ENCODE data around the gene DKK3. TPM values are rescaled to one million over a fixed set of nuclear protein-coding genes. Genes with fewer than 3 reads are reported as not detected.

DKK3 gene
- total and polyA plus RNA-seq, 3 experiments from 2014 or later, result 2.4 to 20.4 (median 2.7) TPM

DNA sequence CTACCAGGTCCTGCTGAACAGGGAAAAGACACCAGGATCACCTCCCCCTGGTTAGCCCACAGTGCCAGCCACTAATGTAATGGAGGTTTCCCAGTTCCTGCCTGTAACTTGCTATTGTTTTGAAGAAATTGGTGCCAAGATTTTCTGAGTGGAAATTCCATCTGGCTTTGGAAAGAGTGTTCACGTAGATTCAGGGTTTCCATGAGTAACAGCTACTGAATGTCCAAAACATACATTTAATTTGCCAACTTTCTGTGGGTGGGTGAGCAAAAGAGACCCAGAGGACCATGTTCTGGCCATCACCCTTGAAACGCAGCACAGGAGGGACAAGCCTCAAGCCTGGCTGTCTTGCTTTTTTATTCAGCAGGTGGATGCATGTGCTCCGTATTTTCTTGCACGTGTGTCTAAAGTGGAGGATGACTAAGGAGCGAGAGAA, 8.8 kb upstream of the DKK3 start:
- no peaks in the 10 kb centered on the region for H3K36me3 Mint-ChIP-seq
- Histone ChIP-seq H3K27me3 (ENCODE audit: insufficient read depth, low read length, poor library complexity, severe bottlenecking) (no peaks in the 10 kb centered on the region), H3K27ac (ENCODE audit: low read depth, low read length) (no peak overlapping the region), H3K36me3 (ENCODE audit: insufficient read depth, low read length) (no peaks in the 10 kb centered on the region), H3K9me3 (ENCODE audit: low read length) (no peaks in the 10 kb centered on the region), H3K4me1 (ENCODE audit: insufficient read depth, low read length) (no peaks in the 10 kb centered on the region), H3K4me3 (ENCODE audit: low read length) (no peak overlapping the region)
- H3K9me3 Mint-ChIP-seq, result no peaks in the 10 kb centered on the region
- H3K4me3 Mint-ChIP-seq, result no peak overlapping the region
- CTCF ChIA-PET, result interaction anchor here (1.2 kb wide), 1 partner anchor 31 kb away, joined by 3 read pairs; no protein-coding TSS in a partner anchor
- H3K27me3 Mint-ChIP-seq, result peaks cover 9 to 34% of the 10 kb centered on the region in 2 donors
- POLR2A ChIA-PET, result no interaction called here
- H3K27ac Mint-ChIP-seq, result peak overlapping the region in 1 of 8 donors; percentile 35
- H3K4me1 Mint-ChIP-seq, result no peaks in the 10 kb centered on the region
- no peak for DNase-seq

DNA sequence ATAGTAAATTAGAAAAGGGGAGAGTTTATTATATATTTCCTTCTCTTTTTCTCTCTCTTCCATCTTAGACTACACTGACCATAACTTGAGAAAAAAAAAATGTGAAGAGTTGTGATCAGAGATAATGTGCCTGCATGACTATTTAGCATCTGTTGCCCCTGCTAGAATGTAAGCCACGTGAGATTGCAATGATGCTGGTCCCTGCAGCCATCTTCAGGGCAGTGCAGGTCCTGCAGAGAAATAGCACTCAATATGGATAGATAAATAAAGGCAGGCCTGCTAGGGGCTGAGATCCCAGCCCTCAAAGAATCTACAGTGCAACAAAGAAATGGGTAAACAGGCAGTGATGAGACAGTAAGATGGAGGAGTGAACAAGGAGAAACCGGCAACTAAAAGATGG, 7.8 kb upstream of the DKK3 start:
- Histone ChIP-seq H3K4me1 (ENCODE audit: insufficient read depth, low read length) (no peaks in the 10 kb centered on the region), H3K4me3 (ENCODE audit: low read length) (no peak overlapping the region), H3K27ac (ENCODE audit: low read depth, low read length) (no peak overlapping the region), H3K36me3 (ENCODE audit: insufficient read depth, low read length) (no peaks in the 10 kb centered on the region), H3K9me3 (ENCODE audit: low read length) (no peaks in the 10 kb centered on the region), H3K27me3 (ENCODE audit: insufficient read depth, low read length, poor library complexity, severe bottlenecking) (no peaks in the 10 kb centered on the region)
- Mint-ChIP-seq H3K4me1 (no peaks in the 10 kb centered on the region), H3K27me3 (peaks cover 11 to 31% of the 10 kb centered on the region in 2 donors), H3K9me3 (no peaks in the 10 kb centered on the region), H3K36me3 (no peaks in the 10 kb centered on the region), H3K27ac (no peak overlapping the region), H3K4me3 (no peak overlapping the region)
- CTCF ChIA-PET, result interaction anchor here (1.1 to 1.2 kb wide), 2 partner anchors 30 to 31 kb away, joined by 3 read pairs; no protein-coding TSS in a partner anchor
- DNase-seq, result no peak
- POLR2A ChIA-PET, result no interaction called here

DNA sequence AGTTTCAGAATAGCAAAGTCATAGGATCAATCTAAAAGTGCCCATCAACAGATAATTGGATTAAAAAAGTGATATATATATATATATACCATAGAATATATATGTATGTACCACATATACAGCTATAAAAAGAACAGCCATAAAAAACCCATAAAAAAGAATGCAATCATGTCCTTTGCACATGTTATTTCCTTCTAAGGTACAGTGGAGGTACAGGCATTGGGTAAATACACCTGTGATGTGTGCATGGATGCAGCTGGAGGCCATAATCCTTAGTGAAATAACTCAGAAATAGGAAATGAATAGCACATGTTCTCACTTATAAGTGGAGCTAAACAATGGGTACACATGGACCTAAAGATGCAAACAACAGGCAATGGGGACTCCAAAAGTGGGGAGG, 7.1 kb upstream of the DKK3 start:
- CTCF ChIA-PET, result interaction anchor here (1.1 kb wide), 1 partner anchor 32 kb away, joined by 3 read pairs; no protein-coding TSS in a partner anchor
- Histone ChIP-seq H3K36me3 (ENCODE audit: insufficient read depth, low read length) (no peaks in the 10 kb centered on the region), H3K9me3 (ENCODE audit: low read length) (no peaks in the 10 kb centered on the region), H3K27me3 (ENCODE audit: insufficient read depth, low read length, poor library complexity, severe bottlenecking) (no peaks in the 10 kb centered on the region), H3K4me1 (ENCODE audit: insufficient read depth, low read length) (no peaks in the 10 kb centered on the region), H3K4me3 (ENCODE audit: low read length) (no peak overlapping the region), H3K27ac (ENCODE audit: low read depth, low read length) (no peak overlapping the region)
- DNase-seq, result no peak
- Mint-ChIP-seq H3K27me3 (peaks cover 11 to 31% of the 10 kb centered on the region in 2 donors), H3K36me3 (no peaks in the 10 kb centered on the region), H3K4me1 (no peaks in the 10 kb centered on the region), H3K4me3 (no peak overlapping the region), H3K9me3 (no peaks in the 10 kb centered on the region), H3K27ac (no peak overlapping the region)
- POLR2A ChIA-PET, result no interaction called here

DNA sequence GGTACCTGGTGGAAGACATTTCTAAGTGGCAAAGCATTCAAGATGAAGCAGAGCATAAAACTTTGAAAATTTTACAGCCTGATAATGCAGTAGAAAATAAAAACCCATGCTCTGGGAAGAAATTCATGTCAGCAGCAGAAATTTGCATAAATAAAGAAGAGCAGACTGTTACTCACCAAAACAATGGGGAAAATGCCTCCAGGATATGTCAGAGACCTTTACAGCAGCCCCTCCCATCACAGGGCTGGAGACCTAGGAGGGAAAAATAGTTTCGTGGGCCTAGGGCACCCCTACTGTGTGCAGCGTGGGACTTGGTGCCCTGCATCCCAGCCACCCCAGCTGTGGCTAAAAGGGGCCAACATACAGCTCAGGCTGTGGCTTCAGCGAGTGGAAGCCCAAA, 5.4 kb upstream of the DKK3 start:
- Histone ChIP-seq H3K27me3 (ENCODE audit: insufficient read depth, low read length, poor library complexity, severe bottlenecking) (peaks cover 7% of the 10 kb centered on the region), H3K36me3 (ENCODE audit: insufficient read depth, low read length) (no peaks in the 10 kb centered on the region), H3K4me1 (ENCODE audit: insufficient read depth, low read length) (no peaks in the 10 kb centered on the region), H3K4me3 (ENCODE audit: low read length) (no peak overlapping the region), H3K27ac (ENCODE audit: low read depth, low read length) (no peak overlapping the region), H3K9me3 (ENCODE audit: low read length) (no peaks in the 10 kb centered on the region)
- no peak for DNase-seq
- peaks cover 0 to 3% (median 0%) of the 10 kb centered on the region in 5 donors for H3K9me3 Mint-ChIP-seq
- POLR2A ChIA-PET, result no interaction called here
- H3K27me3 Mint-ChIP-seq, result peaks cover 18 to 34% of the 10 kb centered on the region in 2 donors
- CTCF ChIA-PET, result no interaction called here
- no peak overlapping the region for H3K4me3 Mint-ChIP-seq
- H3K4me1 Mint-ChIP-seq, result peaks cover 0 to 7% (median 7%) of the 10 kb centered on the region in 3 donors
- H3K36me3 Mint-ChIP-seq, result no peaks in the 10 kb centered on the region
- H3K27ac Mint-ChIP-seq, result no peak overlapping the region

DNA sequence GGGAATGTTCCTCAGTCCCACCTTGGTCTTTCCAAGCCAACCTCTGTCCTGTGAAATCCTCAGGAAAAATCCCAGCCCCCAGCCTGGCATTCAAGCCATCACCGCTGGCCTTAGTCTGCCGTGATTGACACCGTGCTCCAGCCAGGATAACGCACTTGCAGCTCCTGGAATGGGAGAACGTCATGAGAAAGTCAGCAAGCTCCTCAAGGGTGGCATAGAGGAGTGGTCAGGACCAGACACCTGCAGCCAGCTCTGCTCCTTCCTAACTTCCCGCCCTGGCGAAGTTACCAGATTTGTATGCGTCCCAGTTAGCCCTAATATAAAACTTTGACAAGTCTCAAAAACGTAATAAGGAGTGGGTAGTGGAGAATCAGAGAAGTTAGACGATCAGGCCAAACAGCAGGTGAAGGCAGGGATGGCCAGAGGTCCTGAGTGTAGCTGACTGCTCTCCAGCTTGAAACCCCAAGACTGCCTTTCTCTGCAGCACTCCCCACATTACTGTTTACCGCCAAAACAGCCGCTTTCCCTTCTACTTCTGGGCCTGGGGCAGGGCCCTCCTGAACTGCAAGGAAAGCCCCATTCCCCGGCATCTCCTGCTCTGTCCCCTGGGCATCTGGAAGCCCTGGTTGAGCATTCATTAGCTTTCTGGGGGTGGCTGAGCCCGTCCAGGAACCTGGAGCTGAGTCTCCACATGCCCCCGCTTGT, 1.3 kb upstream of the DKK3 start:
- Histone ChIP-seq H3K4me3 (ENCODE audit: low read length) (no peak overlapping the region), H3K4me1 (ENCODE audit: insufficient read depth, low read length) (peaks cover 9% of the 10 kb centered on the region), H3K27me3 (ENCODE audit: insufficient read depth, low read length, poor library complexity, severe bottlenecking) (peaks cover 20% of the 10 kb centered on the region), H3K9me3 (ENCODE audit: low read length) (no peaks in the 10 kb centered on the region), H3K36me3 (ENCODE audit: insufficient read depth, low read length) (no peaks in the 10 kb centered on the region), H3K27ac (ENCODE audit: low read depth, low read length) (no peak overlapping the region)
- no peak for DNase-seq
- Mint-ChIP-seq H3K9me3 (peaks cover 0 to 3% (median 0%) of the 10 kb centered on the region in 5 donors), H3K4me1 (peaks cover 4 to 32% (median 19%) of the 10 kb centered on the region in 3 donors), H3K4me3 (peak overlapping the region; percentile 56 to 90 (median 73)), H3K36me3 (no peaks in the 10 kb centered on the region), H3K27ac (peak overlapping the region in 2 of 8 donors; percentile 48 to 95), H3K27me3 (peaks cover 32 to 59% of the 10 kb centered on the region in 2 donors)
- CTCF ChIA-PET, result interaction anchor here (1.2 kb wide), 1 partner anchor 15 kb away, joined by 4 read pairs; no protein-coding TSS in a partner anchor
- POLR2A ChIA-PET, result interaction anchor here (0.7 kb wide), 1 partner anchor 14 kb away, joined by 4 read pairs; no protein-coding TSS in a partner anchor

DNA sequence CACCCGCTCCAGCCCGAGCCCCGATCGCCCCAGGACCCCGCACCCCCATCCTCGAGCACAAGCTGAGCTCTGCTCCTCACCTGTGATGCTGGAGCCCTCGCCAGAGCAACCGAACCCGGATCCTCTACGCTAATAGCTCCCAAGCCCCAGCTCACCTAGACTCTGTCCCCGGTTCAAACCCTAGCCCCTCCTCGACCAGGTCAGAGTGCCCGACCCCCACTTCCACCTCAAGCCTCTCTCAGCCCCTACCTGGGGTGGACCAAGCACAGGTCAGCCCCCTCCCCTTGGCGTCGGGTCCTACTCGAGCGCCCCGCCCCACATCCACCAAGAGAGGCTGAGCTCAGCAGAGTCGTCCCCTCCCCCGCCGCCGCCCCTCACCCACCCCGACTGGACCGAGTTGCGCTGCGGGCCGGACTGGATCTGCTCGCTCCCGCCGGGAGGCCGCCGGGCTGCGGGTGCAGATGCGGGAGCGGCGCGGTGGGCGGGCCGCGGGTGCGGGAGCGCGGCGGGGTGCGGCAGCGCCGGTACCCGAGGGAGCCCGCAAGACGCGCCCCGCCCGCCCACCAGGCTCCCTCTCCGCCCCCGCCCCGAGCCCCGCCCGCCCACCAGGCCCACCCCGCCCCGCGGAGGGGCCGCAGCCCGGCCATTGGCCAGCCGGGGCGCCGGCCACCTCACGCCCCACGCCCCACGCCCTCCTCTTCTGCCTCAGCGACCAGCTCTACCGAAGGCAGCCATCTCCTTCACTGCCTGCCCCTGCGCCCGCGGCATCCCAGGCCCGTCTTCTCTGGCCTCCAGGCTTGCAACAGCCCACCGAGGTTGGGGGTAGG, 577 bp upstream of the DKK3 start:
- ChIA-PET CTCF (interaction anchor here (1.0 to 1.4 kb wide), 3 partner anchors 10 to 280 kb away, joined by 3 read pairs; no protein-coding TSS in a partner anchor), POLR2A (interaction anchor here (0.7 to 1.8 kb wide), 3 partner anchors 13 to 214 kb away, joined by 3 to 13 read pairs (median 4); no protein-coding TSS in a partner anchor)
- Histone ChIP-seq H3K9me3 (ENCODE audit: low read length) (no peaks in the 10 kb centered on the region), H3K36me3 (ENCODE audit: insufficient read depth, low read length) (no peaks in the 10 kb centered on the region), H3K4me1 (ENCODE audit: insufficient read depth, low read length) (peaks cover 9% of the 10 kb centered on the region), H3K27me3 (ENCODE audit: insufficient read depth, low read length, poor library complexity, severe bottlenecking) (peaks cover 20% of the 10 kb centered on the region), H3K4me3 (ENCODE audit: low read length) (no peak overlapping the region), H3K27ac (ENCODE audit: low read depth, low read length) (no peak overlapping the region)
- Mint-ChIP-seq H3K9me3 (peaks cover 0 to 3% (median 0%) of the 10 kb centered on the region in 5 donors), H3K36me3 (no peaks in the 10 kb centered on the region), H3K4me3 (peak overlapping the region; percentile 70 to 91 (median 78)), H3K4me1 (peaks cover 4 to 32% (median 19%) of the 10 kb centered on the region in 3 donors), H3K27ac (peak overlapping the region in 5 of 8 donors; percentile 23 to 95 (median 48)), H3K27me3 (peaks cover 39 to 65% of the 10 kb centered on the region in 2 donors)
- DNase-seq, result peak in 2 of 5 donors; percentile 11 to 49

DNA sequence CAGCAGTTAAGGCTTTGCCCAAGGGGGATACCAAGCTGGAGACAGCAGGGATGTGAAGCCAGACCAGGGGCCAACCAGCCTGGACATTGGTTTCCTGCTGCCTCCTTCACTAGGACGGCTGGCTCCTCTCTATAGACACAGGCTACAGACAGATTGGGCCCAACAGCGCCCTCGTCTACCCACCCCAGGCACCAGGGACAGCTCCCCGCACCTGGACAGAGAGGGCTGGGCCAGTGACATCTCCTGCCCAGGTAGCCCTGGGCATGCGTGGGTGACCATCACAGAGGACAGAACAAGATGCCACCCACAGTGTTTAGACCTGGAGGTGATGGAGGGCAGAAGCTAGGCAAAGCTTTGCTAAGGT, 1.2 kb downstream of the DKK3 start:
- POLR2A ChIA-PET, result no interaction called here
- Mint-ChIP-seq H3K27ac (peak overlapping the region in 2 of 8 donors; percentile 53 to 86), H3K4me3 (peak overlapping the region; percentile 49 to 89 (median 77)), H3K4me1 (peaks cover 4 to 32% (median 19%) of the 10 kb centered on the region in 3 donors), H3K9me3 (peaks cover 0 to 3% (median 0%) of the 10 kb centered on the region in 5 donors), H3K27me3 (peaks cover 37 to 70% of the 10 kb centered on the region in 2 donors), H3K36me3 (no peaks in the 10 kb centered on the region)
- no peaks in the 10 kb centered on the region for H3K36me3 ChIP-seq (ENCODE audit: insufficient read depth, low read length)
- no peaks in the 10 kb centered on the region for H3K9me3 ChIP-seq (ENCODE audit: low read length)
- no peak for DNase-seq
- peaks cover 28% of the 10 kb centered on the region for H3K27me3 ChIP-seq (ENCODE audit: insufficient read depth, low read length, poor library complexity, severe bottlenecking)
- H3K4me3 ChIP-seq (ENCODE audit: low read length), result no peak overlapping the region
- CTCF ChIA-PET, result interaction anchor here (0.9 to 1.4 kb wide), 3 partner anchors 8 to 29 kb away, joined by 3 to 4 read pairs (median 3); no protein-coding TSS in a partner anchor
- no peak overlapping the region for H3K27ac ChIP-seq (ENCODE audit: low read depth, low read length)
- peaks cover 9% of the 10 kb centered on the region for H3K4me1 ChIP-seq (ENCODE audit: insufficient read depth, low read length)

Data from CD8-positive, alpha-beta memory T cell (primary cell).